Measurements from ENCODE around the gene PRKAG2. TPM values are rescaled to one million over a fixed set of nuclear protein-coding genes. Genes with fewer than 3 reads are reported as not detected.

Gene PRKAG2
- total and polyA plus RNA-seq, 2 experiments from 2014 or later, result 9.1 to 14.9 TPM

DNA sequence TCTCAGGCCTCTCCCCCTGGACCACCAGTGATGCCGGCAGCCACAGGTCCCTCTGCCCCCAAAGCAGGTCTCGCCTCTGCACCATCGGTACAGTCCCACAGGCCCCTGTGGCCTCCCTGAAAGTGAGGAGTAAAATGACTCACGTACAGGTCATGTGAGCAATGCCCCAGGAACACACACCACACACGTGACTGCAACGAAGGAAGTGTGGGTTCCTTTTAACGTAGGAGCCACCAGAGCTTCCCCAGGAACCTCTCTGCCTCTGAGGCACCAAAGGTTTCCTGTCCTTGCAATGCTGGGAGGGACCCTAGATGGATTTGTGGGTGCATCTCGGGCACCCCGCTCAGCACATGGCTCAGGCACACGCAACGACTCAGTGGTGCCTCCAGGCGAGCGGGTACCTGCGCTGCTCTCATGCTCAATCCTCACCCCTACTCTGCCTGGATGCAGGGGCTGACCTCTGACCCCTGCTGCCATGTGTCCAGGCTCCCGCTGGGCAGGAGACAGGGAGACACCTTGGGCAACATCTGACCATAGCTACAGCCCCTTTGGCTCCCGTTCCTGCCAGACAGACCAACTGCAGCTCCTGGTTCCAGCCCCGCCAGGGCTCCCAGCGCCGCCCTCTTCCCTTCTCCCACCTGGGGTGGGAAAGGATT lies 120.7 kb downstream of the PRKAG2 start (continued):
- TF ChIP-seq, protein P1, sequence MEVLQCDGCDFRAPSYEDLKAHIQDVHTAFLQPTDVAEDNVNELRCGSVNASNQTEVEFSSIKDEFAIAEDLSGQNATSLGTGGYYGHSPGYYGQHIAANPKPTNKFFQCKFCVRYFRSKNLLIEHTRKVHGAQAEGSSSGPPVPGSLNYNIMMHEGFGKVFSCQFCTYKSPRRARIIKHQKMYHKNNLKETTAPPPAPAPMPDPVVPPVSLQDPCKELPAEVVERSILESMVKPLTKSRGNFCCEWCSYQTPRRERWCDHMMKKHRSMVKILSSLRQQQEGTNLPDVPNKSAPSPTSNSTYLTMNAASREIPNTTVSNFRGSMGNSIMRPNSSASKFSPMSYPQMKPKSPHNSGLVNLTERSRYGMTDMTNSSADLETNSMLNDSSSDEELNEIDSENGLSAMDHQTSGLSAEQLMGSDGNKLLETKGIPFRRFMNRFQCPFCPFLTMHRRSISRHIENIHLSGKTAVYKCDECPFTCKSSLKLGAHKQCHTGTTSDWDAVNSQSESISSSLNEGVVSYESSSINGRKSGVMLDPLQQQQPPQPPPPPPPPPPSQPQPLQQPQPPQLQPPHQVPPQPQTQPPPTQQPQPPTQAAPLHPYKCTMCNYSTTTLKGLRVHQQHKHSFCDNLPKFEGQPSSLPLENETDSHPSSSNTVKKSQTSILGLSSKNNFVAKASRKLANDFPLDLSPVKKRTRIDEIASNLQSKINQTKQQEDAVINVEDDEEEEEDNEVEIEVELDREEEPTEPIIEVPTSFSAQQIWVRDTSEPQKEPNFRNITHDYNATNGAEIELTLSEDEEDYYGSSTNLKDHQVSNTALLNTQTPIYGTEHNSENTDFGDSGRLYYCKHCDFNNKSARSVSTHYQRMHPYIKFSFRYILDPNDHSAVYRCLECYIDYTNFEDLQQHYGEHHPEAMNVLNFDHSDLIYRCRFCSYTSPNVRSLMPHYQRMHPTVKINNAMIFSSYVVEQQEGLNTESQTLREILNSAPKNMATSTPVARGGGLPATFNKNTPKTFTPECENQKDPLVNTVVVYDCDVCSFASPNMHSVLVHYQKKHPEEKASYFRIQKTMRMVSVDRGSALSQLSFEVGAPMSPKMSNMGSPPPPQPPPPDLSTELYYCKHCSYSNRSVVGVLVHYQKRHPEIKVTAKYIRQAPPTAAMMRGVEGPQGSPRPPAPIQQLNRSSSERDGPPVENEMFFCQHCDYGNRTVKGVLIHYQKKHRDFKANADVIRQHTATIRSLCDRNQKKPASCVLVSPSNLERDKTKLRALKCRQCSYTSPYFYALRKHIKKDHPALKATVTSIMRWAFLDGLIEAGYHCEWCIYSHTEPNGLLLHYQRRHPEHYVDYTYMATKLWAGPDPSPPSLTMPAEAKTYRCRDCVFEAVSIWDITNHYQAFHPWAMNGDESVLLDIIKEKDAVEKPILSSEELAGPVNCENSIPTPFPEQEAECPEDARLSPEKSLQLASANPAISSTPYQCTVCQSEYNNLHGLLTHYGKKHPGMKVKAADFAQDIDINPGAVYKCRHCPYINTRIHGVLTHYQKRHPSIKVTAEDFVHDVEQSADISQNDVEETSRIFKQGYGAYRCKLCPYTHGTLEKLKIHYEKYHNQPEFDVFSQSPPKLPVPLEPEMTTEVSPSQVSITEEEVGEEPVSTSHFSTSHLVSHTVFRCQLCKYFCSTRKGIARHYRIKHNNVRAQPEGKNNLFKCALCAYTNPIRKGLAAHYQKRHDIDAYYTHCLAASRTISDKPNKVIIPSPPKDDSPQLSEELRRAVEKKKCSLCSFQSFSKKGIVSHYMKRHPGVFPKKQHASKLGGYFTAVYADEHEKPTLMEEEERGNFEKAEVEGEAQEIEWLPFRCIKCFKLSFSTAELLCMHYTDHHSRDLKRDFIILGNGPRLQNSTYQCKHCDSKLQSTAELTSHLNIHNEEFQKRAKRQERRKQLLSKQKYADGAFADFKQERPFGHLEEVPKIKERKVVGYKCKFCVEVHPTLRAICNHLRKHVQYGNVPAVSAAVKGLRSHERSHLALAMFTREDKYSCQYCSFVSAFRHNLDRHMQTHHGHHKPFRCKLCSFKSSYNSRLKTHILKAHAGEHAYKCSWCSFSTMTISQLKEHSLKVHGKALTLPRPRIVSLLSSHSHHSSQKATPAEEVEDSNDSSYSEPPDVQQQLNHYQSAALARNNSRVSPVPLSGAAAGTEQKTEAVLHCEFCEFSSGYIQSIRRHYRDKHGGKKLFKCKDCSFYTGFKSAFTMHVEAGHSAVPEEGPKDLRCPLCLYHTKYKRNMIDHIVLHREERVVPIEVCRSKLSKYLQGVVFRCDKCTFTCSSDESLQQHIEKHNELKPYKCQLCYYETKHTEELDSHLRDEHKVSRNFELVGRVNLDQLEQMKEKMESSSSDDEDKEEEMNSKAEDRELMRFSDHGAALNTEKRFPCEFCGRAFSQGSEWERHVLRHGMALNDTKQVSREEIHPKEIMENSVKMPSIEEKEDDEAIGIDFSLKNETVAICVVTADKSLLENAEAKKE (CRISPR knock-in tag; IDR thresholded peaks at IDR 0.05), result no peak
- TF ChIP-seq ZNF114 (CRISPR knock-in tag; IDR thresholded peaks at IDR 0.05), result no peak
- TF ChIP-seq STAT1 (IDR thresholded peaks at IDR 0.05; ENCODE audit: unreplicated experiment), result no peak

DNA sequence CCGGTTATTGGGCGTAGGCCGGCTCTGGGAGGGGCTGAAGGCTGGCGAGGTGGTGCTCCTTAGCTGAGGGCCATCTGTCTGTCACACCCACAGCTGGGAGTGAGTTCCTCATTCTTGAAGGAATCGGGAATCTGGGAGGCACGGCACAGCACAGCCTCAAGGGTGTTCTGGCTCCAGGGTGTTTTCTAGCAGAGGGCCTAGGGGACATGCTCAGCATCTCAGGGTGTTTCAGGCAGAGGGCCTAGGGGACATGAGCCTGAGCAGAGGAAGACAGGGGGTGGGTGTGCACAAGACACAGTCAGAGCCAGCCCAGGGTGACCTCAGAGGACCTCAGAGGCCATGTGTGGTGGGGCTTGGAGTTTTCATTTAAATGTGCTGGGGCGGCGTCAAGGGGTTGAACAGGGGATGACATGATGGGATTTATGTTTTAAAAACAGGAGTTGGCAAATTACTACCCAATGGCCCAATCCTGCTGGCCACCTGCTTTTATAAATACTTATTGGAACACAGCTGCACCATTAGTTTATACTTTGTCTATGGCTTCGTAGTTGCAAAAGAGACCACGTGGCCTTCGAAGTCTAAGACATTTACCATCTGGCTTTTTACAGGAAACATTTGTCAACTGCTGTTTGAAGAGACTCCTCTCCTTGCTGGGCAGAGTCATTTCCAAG lies 121.6 kb downstream of the PRKAG2 start:
- DNase-seq (ENCODE audit: low spot score), result no peak
- H3K4me2 ChIP-seq, result no peak overlapping the region
- H4K20me1 ChIP-seq (replicated peaks; ENCODE audit: insufficient read depth), result no peaks in the 10 kb centered on the region
- H3K27ac ChIP-seq (ENCODE audit: low read depth), result no peak overlapping the region
- no peak for ATAC-seq
- H3K36me3 Mint-ChIP-seq (ENCODE audit: low read depth), result no peaks in the 10 kb centered on the region
- H3K4me1 ChIP-seq (ENCODE audit: insufficient read depth), result peaks cover 7% of the 10 kb centered on the region
- H3K4me3 Mint-ChIP-seq, result no peak overlapping the region
- no peaks in the 10 kb centered on the region for H3K79me2 ChIP-seq (replicated peaks; ENCODE audit: insufficient read depth)
- no peaks in the 10 kb centered on the region for H3K36me3 ChIP-seq (ENCODE audit: insufficient read depth)
- peaks cover 31% of the 10 kb centered on the region for H3K4me1 Mint-ChIP-seq
- no peak for TF ChIP-seq NANOG (IDR thresholded peaks at IDR 0.05; ENCODE audit: borderline replicate concordance)
- TF ChIP-seq, protein P2, sequence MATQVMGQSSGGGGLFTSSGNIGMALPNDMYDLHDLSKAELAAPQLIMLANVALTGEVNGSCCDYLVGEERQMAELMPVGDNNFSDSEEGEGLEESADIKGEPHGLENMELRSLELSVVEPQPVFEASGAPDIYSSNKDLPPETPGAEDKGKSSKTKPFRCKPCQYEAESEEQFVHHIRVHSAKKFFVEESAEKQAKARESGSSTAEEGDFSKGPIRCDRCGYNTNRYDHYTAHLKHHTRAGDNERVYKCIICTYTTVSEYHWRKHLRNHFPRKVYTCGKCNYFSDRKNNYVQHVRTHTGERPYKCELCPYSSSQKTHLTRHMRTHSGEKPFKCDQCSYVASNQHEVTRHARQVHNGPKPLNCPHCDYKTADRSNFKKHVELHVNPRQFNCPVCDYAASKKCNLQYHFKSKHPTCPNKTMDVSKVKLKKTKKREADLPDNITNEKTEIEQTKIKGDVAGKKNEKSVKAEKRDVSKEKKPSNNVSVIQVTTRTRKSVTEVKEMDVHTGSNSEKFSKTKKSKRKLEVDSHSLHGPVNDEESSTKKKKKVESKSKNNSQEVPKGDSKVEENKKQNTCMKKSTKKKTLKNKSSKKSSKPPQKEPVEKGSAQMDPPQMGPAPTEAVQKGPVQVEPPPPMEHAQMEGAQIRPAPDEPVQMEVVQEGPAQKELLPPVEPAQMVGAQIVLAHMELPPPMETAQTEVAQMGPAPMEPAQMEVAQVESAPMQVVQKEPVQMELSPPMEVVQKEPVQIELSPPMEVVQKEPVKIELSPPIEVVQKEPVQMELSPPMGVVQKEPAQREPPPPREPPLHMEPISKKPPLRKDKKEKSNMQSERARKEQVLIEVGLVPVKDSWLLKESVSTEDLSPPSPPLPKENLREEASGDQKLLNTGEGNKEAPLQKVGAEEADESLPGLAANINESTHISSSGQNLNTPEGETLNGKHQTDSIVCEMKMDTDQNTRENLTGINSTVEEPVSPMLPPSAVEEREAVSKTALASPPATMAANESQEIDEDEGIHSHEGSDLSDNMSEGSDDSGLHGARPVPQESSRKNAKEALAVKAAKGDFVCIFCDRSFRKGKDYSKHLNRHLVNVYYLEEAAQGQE (IDR thresholded peaks at IDR 0.05; ENCODE audit: unreplicated experiment), result no peak
- TF ChIP-seq EZH2phosphoT487 (IDR thresholded peaks at IDR 0.05; ENCODE audit: unreplicated experiment), result no peak
- TF ChIP-seq JUNB (IDR thresholded peaks at IDR 0.05; ENCODE audit: unreplicated experiment), result no peak
- no peak for TF ChIP-seq POLR2AphosphoS5 (IDR thresholded peaks at IDR 0.05; ENCODE audit: low read depth)
- TF ChIP-seq ZNF331 (CRISPR knock-in tag; IDR thresholded peaks at IDR 0.05; ENCODE audit: low read depth), result no peak
- no peak for TF ChIP-seq ZNF114 (CRISPR knock-in tag; IDR thresholded peaks at IDR 0.05)
- no peaks in the 10 kb centered on the region; the same call in 2 of the 3 replicates for H3K9me3 Mint-ChIP-seq
- H3K4me3 ChIP-seq, result no peak overlapping the region
- no peaks in the 10 kb centered on the region for H3K9me2 ChIP-seq (ENCODE audit: insufficient read depth)
- no peaks in the 10 kb centered on the region for H3F3A ChIP-seq (replicated peaks; ENCODE audit: low read depth)
- 0 out of 2 replicates have a peak overlapping the region, but pooled peaks have one; percentile 38 for H2AFZ ChIP-seq
- H3K27ac Mint-ChIP-seq, result no peak overlapping the region
- H3K27me3 Mint-ChIP-seq (ENCODE audit: insufficient read depth, low read depth, poor library complexity), result peaks cover 16% of the 10 kb centered on the region
- no peaks in the 10 kb centered on the region for H3K27me3 ChIP-seq (ENCODE audit: insufficient read depth)
